Measurements from ENCODE around the gene PDAP1. TPM values are rescaled to one million over a fixed set of nuclear protein-coding genes. Genes with fewer than 3 reads are reported as not detected.

The PDAP1 gene
- total and polyA plus RNA-seq, 9 of the 15 experiments (the other 6 are each of a cell fraction or from before 2014, with no cell fraction given) = 10.2 to 315 (median 129) TPM

DNA sequence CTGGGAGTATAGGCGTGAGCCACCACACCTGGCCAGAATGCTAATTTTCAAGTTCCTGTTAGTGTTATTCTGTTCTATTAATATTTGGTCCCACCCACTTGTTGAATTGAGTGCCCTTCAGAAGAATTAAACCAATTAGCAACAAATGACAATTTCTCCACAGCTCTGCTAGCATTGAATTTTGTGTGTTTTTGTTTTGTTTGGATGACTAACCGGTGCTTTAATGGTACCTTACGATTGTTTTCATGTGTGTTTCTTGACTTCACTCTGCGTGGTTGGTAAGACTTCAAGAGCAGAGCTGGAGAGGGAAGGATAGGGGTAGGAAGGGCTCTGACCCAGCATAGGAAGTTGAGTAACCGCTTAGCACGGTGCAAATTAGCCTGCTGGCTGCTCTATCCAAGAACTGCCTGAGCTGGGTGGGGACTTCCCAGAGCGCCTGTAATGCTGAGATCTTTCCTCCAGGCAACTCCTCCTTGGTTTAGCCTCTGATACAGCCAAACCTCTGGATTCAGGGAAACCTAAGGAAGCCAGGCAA lies 29.3 kb downstream of the PDAP1 start (continued):
- TF ChIP-seq ZBTB40 (IDR thresholded peaks at IDR 0.05) = peak; percentile 13; the same call in 1 of the 2 replicates
- no peak for TF ChIP-seq ZBTB40 (CRISPR knock-in tag; IDR thresholded peaks at IDR 0.05)
- TF ChIP-seq, protein P1, sequence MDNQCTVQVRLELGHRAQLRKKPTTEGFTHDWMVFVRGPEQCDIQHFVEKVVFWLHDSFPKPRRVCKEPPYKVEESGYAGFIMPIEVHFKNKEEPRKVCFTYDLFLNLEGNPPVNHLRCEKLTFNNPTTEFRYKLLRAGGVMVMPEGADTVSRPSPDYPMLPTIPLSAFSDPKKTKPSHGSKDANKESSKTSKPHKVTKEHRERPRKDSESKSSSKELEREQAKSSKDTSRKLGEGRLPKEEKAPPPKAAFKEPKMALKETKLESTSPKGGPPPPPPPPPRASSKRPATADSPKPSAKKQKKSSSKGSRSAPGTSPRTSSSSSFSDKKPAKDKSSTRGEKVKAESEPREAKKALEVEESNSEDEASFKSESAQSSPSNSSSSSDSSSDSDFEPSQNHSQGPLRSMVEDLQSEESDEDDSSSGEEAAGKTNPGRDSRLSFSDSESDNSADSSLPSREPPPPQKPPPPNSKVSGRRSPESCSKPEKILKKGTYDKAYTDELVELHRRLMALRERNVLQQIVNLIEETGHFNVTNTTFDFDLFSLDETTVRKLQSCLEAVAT (IDR thresholded peaks at IDR 0.05) = no peak
- TF ChIP-seq ETV1 (tag; conservative IDR thresholded peaks at IDR 0.05; ENCODE audit: low read depth) = 0 out of 2 replicates have a peak, but pooled peaks have one; percentile 25
- TF ChIP-seq PML (IDR thresholded peaks at IDR 0.05; ENCODE audit: low read length) = no peak
- no peak for TF ChIP-seq FOXP1 (CRISPR knock-in tag; IDR thresholded peaks at IDR 0.05)
- TF ChIP-seq, protein P2, sequence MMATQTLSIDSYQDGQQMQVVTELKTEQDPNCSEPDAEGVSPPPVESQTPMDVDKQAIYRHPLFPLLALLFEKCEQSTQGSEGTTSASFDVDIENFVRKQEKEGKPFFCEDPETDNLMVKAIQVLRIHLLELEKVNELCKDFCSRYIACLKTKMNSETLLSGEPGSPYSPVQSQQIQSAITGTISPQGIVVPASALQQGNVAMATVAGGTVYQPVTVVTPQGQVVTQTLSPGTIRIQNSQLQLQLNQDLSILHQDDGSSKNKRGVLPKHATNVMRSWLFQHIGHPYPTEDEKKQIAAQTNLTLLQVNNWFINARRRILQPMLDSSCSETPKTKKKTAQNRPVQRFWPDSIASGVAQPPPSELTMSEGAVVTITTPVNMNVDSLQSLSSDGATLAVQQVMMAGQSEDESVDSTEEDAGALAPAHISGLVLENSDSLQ (IDR thresholded peaks at IDR 0.05) = no peak
- TF ChIP-seq STAG1 (CRISPR knock-in tag; IDR thresholded peaks at IDR 0.05; ENCODE audit: borderline replicate concordance) = no peak
- TF ChIP-seq HIVEP1 (CRISPR knock-in tag; IDR thresholded peaks at IDR 0.05) = no peak
- TF ChIP-seq MCM2 (IDR thresholded peaks at IDR 0.05; ENCODE audit: low read depth) = no peak
- TF ChIP-seq NFRKB (IDR thresholded peaks at IDR 0.05; ENCODE audit: low read depth) = no peak
- no peak for TF ChIP-seq POLR3G (IDR thresholded peaks at IDR 0.05; ENCODE audit: extremely low read depth, insufficient read length, insufficient replicate concordance)
- TF ChIP-seq ZNF232 (CRISPR knock-in tag; IDR thresholded peaks at IDR 0.05) = no peak
- no peak for TF ChIP-seq CXXC5 (CRISPR knock-in tag; IDR thresholded peaks at IDR 0.05)
- TF ChIP-seq CBFA2T3 (IDR thresholded peaks at IDR 0.05) = no peak
- TF ChIP-seq BCOR (IDR thresholded peaks at IDR 0.05) = peak; percentile 71
- no peak for TF ChIP-seq RB1 (IDR thresholded peaks at IDR 0.05; ENCODE audit: low read depth)
- peak; percentile 97 for TF ChIP-seq RBM25 (IDR thresholded peaks at IDR 0.05; ENCODE audit: low read depth, low read length, severe bottlenecking)

Measured in K562 (cell line).